ENCODE results near the gene AFMID. TPM values are rescaled to one million over a fixed set of nuclear protein-coding genes. Genes with fewer than 3 reads are reported as not detected.

AFMID gene
- polyA plus RNA-seq, 3 donors: 7.1 to 45.7 (median 14.2) TPM

DNA sequence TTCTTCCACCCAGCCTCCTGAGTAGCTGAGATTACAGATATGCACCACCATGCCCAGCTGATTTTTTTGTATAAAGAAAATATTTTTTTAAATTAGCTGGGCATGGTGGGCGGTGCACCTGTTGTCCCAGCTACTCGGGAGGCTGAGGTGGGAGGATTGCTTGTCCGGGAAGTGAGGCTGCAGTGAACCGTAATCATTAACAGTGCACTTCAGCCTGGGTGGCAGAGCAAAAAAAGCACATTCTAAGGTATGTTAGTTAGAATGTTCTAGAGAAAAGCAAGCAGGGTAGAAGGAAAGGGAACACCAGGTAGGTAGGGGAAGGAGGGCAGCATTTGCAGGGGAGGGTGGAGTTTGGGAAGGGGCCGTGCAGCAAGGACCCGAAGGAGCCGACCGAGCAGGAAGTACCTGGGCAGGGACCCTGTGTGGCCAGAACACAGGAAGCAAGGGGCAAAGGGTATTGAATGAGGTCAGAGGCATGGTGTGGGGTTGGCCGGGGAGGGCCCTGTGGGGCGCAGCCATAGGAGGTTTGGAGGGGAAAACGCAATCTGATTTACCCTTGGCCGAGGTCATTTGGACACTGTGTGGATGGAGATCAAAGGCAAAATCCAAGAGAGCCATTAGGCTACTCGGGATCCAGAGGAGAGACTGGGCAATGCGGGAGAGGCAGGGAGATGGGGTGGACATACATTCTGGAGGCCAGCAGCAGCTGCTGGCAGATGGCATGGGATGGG, 38.7 kb upstream of the AFMID start:
- Mint-ChIP-seq H3K36me3 (no peaks in the 10 kb centered on the region), H3K4me1 (peaks cover 39% of the 10 kb centered on the region), H3K9me3 (no peaks in the 10 kb centered on the region), H3K4me3 (no peak overlapping the region), H3K27me3 (ENCODE audit: low read depth in 3 of 3) (no peaks in the 10 kb centered on the region), H3K27ac (peak overlapping the region in 1 of 7 donors; percentile 54)
- TF ChIP-seq CTCF (IDR thresholded peaks at IDR 0.05): no peak
- intact Hi-C loops (cut with micrococcal nuclease): no loop called here
- DNase-seq: no peak
- no peaks in the 10 kb centered on the region for H4K20me1 ChIP-seq (ENCODE audit: insufficient read depth, low read length)
- WGBS (ENCODE audit: insufficient coverage): 71% methylated on average over 14 of the region's 14 CpGs
- H3K4me3 ChIP-seq (replicated peaks in 1 of 3; ENCODE audit: low read depth in 2 of 3, low read length in 3 of 3): no peak overlapping the region
- no peaks in the 10 kb centered on the region for H3K36me3 ChIP-seq (replicated peaks in 1 of 2; ENCODE audit: control insufficient read depth in 1 of 2, insufficient read depth in 2 of 2, low read length in 2 of 2)
- H3K27ac ChIP-seq (ENCODE audit: low read depth in 1 of 2, low read length in 2 of 2): no peak overlapping the region
- no peaks in the 10 kb centered on the region for H3K9me3 ChIP-seq (replicated peaks in 1 of 2; ENCODE audit: control insufficient read depth in 1 of 2, insufficient read depth in 1 of 2, low read length in 2 of 2)
- H3K4me1 ChIP-seq (ENCODE audit: control insufficient read depth in 1 of 2, insufficient read depth in 2 of 2, low read length in 2 of 2): peaks cover 40 to 50% of the 10 kb centered on the region in 2 donors
- H3K27me3 ChIP-seq (ENCODE audit: control insufficient read depth in 2 of 2, insufficient read depth in 2 of 2, low read length in 2 of 2): no peaks in the 10 kb centered on the region
- no peaks in the 10 kb centered on the region for H3K79me2 ChIP-seq (ENCODE audit: insufficient read depth, low read length)
- H2AFZ ChIP-seq (ENCODE audit: insufficient read depth, low read depth, low read length, poor library complexity, severe bottlenecking): no peak overlapping the region
- H3K9ac ChIP-seq (ENCODE audit: insufficient read depth, low read length, poor library complexity, severe bottlenecking): no peak overlapping the region
- H3K4me2 ChIP-seq (replicated peaks; ENCODE audit: extremely low read depth, low read length, poor library complexity, severe bottlenecking): no peak overlapping the region

DNA sequence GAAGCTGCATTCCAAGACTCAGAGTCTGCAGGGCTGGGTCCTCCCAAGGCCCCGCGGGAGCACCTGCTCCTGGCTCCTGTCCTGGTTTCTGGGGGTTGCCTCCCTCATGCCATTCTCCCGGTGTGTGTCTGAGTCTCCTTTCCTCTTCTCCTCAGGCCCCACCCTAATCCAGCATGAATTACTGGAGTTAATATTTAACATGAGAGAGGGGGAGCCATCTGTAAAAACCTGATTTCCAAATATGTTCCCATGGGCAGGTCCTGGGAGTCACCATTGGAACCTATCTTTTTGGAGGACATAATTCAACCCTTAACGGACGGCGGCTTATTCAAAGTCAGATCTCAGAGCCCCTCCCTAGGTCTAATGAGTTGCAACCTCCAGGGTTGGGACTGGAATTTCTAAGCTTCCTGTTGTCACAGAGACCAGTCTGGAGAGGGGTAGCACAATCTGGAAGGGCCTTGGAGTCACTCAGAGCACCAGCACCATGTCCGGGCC, 35.6 kb upstream of the AFMID start:
- Histone ChIP-seq H3K79me2 (ENCODE audit: insufficient read depth, low read length) (no peaks in the 10 kb centered on the region), H3K27me3 (ENCODE audit: control insufficient read depth in 2 of 2, insufficient read depth in 2 of 2, low read length in 2 of 2) (no peaks in the 10 kb centered on the region), H3K27ac (ENCODE audit: low read depth in 1 of 2, low read length in 2 of 2) (no peak overlapping the region), H3K36me3 (replicated peaks in 1 of 2; ENCODE audit: control insufficient read depth in 1 of 2, insufficient read depth in 2 of 2, low read length in 2 of 2) (no peaks in the 10 kb centered on the region), H3K4me1 (ENCODE audit: control insufficient read depth in 1 of 2, insufficient read depth in 2 of 2, low read length in 2 of 2) (peaks cover 21 to 30% of the 10 kb centered on the region in 2 donors), H3K9me3 (replicated peaks in 1 of 2; ENCODE audit: control insufficient read depth in 1 of 2, insufficient read depth in 1 of 2, low read length in 2 of 2) (no peaks in the 10 kb centered on the region), H3K9ac (ENCODE audit: insufficient read depth, low read length, poor library complexity, severe bottlenecking) (no peak overlapping the region), H3K4me3 (replicated peaks in 1 of 3; ENCODE audit: low read depth in 2 of 3, low read length in 3 of 3) (no peak overlapping the region), H3K4me2 (replicated peaks; ENCODE audit: extremely low read depth, low read length, poor library complexity, severe bottlenecking) (no peak overlapping the region), H2AFZ (ENCODE audit: insufficient read depth, low read depth, low read length, poor library complexity, severe bottlenecking) (no peak overlapping the region), H4K20me1 (ENCODE audit: insufficient read depth, low read length) (no peaks in the 10 kb centered on the region)
- H3K4me3 Mint-ChIP-seq: no peak overlapping the region
- H3K27me3 Mint-ChIP-seq (ENCODE audit: low read depth in 3 of 3): peaks cover 0 to 2% (median 0%) of the 10 kb centered on the region in 3 donors
- no peaks in the 10 kb centered on the region for H3K9me3 Mint-ChIP-seq
- 100% methylated on average over 4 of the region's 7 CpGs for WGBS (ENCODE audit: insufficient coverage)
- no peak for TF ChIP-seq CTCF (IDR thresholded peaks at IDR 0.05)
- peaks cover 28% of the 10 kb centered on the region for H3K4me1 Mint-ChIP-seq
- DNase-seq: no peak
- H3K27ac Mint-ChIP-seq: no peak overlapping the region
- no peaks in the 10 kb centered on the region for H3K36me3 Mint-ChIP-seq
- intact Hi-C loops (cut with micrococcal nuclease): no loop called here
